GM12801 (cell line): Measurements from ENCODE around the gene DPP6.

Source experiments
- TF ChIP-seq, protein P1 (sequence below): IDR thresholded peaks from one replicate; pipeline ENCODE4 v1.5.1; 2011; ENCODE audit warnings: control low read depth; ENCODE audit not compliant: insufficient read length; ENCODE audit errors: extremely low read depth

DPP6 gene

GRCh38 chr7:154623399-154623798, 571.2 kb downstream of the DPP6 start:
- TF ChIP-seq, protein P1, sequence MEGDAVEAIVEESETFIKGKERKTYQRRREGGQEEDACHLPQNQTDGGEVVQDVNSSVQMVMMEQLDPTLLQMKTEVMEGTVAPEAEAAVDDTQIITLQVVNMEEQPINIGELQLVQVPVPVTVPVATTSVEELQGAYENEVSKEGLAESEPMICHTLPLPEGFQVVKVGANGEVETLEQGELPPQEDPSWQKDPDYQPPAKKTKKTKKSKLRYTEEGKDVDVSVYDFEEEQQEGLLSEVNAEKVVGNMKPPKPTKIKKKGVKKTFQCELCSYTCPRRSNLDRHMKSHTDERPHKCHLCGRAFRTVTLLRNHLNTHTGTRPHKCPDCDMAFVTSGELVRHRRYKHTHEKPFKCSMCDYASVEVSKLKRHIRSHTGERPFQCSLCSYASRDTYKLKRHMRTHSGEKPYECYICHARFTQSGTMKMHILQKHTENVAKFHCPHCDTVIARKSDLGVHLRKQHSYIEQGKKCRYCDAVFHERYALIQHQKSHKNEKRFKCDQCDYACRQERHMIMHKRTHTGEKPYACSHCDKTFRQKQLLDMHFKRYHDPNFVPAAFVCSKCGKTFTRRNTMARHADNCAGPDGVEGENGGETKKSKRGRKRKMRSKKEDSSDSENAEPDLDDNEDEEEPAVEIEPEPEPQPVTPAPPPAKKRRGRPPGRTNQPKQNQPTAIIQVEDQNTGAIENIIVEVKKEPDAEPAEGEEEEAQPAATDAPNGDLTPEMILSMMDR: no peak

DNA sequence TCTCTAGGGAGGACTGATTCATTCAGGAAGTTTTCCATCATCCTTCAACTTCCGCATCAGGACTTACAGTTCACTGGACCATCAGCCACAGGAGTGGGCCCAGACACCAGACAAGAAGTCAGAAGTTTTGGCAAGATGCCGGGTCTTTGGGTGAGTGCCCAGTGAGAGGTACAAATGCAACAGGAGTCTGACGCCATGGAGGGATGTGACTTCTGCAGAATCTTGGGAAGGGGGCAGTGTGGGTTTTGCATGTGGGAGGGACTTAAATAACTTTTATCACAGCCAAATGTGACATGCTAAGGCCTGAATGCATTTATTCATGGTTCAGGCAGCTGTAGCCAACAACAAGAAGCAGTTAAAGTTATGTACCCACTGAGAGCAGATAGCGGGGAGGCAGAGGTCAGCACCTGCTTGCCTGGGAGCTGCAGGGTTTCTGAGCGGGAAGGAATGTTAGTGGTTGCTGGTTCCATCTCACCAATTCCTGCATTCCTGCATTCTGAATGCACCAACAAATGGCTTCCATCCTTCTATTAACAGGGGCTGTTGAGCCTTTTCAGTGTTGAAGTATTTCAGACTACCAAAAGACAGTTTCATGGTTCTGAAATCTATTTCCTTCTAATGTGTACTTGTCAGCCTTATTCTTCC, 575.6 kb downstream of the DPP6 start:
- TF ChIP-seq, protein P1: no peak

DNA sequence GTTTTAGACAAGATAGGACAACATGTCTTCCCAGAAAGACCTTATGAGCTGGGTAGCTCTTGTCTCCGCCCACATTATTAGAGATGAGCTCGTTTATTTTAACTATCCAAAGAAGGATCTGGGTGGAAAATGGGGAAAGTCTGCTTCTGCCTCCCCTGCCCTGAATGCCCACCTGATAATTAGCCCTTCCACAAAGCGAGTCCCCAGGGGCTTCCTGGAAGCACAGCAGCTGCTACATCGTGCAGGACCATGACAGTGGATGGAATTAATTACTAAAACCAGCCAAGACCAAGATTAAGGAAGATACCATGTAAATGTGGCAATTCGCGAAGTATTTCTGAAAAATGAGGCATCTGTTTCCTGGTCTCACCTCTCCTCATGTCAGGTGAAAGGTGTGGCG, 576.4 kb downstream of the DPP6 start:
- TF ChIP-seq, protein P1: no peak

DNA sequence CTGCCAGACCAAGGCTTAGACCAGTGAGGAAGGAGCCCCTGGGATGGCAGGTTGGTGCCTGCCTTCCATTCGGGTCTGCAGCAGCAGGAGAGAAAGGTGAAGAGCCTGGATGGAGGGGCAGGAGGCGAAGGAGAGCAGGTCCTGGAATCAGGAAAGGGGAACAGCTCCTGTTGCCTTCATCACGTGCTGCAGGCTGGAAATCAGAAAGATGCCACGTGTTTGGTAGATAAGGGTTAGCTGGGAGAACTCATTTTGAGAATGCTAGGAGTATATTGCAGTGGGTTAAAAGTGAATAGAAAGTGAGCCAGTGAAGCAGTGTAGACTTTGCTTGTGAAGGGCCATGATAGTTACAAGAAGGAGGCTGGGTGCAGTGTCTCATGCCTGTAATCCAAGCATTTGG, 579.0 kb downstream of the DPP6 start:
- TF ChIP-seq, protein P1: no peak

GRCh38 chr7:154633641-154634040, 581.4 kb downstream of the DPP6 start:
- TF ChIP-seq, protein P1: no peak

- TF ChIP-seq, protein P1: no peak
Measured at GRCh38 chr7:154638286-154638685, 586.1 kb downstream of the DPP6 start.

DNA sequence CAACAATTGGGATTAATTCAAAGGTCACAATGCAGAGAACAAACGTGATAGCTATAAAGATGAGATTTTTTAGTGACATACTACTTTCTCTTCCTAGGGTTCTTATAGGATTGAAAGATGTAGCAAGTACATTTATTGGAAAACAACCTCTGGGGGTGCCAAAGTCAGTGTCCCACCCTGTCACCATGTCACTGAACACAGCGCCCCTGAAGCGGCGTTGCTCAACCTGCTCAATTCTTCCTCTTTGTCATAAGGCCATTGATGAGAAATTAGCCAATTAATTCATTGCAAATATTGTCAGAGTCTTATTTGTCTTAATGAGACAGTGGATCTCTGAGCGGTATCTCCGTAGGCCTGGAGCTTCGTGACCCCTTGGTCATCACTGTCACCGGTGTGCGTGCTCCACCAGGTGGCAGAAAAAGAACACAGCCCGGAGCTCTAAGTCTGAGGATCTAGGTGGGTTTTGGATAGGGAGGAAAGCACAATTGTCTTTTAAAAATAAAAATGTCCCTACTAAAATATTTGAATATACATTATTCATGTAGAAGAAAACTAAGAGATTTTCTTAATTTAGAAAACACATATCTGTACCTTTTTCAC, 588.2 kb downstream of the DPP6 start:
- TF ChIP-seq, protein P1: no peak
